A549 (cell line): ENCODE measurements around the gene PLD1.

ENCODE experiments used
- CBX8 ChIP-seq: fragments of 200-600 bp; sonication (generic); IDR thresholded peaks from 2 replicates; pipeline ENCODE4 v1.6.1; 2016
- FOSB ChIP-seq: fragments of 250-450 bp; sonication (Bioruptor Pico); IDR thresholded peaks from 2 replicates; pipeline ENCODE4 v1.5.0; 2020; ENCODE audit warnings: mild to moderate bottlenecking, moderate library complexity
- MYC ChIP-seq: IDR thresholded peaks from 2 replicates; pipeline ENCODE4 v1.6.1; 2012; ENCODE audit warnings: mild to moderate bottlenecking, inconsistent platforms, low read length, improper control_type of control experiment, borderline replicate concordance
- NFE2L2 ChIP-seq: fragments of 150-350 bp; conservative IDR thresholded peaks from 2 replicates; pipeline ENCODE4 v1.6.1; 2014; ENCODE audit warnings: low read length
- POLR2A ChIP-seq: IDR thresholded peaks from 2 replicates; pipeline ENCODE4 v1.6.1; 2012; ENCODE audit warnings: mild to moderate bottlenecking, low read length
- SREBF2 ChIP-seq: fragments of 450-650 bp; IDR thresholded peaks from 2 replicates; pipeline ENCODE4 v1.6.1; 2014; ENCODE audit warnings: mild to moderate bottlenecking, moderate library complexity
- TF ChIP-seq, protein P1 (sequence below): IDR thresholded peaks from 2 replicates; pipeline ENCODE4 v1.6.1; 2012
- TF ChIP-seq, protein P2 (sequence below): fragments of >200 bp; sonication (Bioruptor Twin); formaldehyde crosslinking; IDR thresholded peaks from 3 replicates; pipeline ENCODE4 v1.5.1; 2016

DNA sequence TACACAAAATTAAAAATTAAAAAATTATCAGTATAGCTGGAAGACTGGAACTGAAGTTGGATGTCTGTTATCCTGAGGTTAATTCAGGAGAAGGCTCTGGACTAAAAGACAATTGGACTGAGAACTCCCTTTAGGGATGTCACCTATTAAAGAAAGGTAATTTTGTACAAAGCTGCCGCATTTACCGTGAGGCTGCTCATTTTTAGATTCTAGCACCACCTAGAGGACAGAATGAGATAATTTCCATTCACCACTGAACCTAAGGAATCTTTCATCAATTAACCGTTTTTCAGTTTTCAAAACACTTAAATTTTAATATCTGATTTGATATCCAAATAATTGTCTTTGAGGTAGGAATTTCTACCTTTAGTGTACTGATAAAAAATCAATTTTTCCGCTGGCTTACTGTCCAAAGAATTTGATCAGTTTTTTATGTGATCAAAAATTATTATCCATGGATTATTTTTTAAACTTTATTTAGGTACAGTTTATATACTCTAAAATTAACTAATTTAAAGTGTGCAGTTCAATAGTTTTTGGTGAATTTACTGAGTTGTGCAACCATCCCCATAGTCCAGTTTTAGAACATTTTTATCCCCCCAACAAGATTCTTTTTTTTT is 243.4 kb downstream of the PLD1 start:
- TF ChIP-seq NFE2L2 (no peak), CBX8 (no peak), POLR2A (no peak), FOSB (CRISPR knock-in tag) (no peak), SREBF2 (no peak), MYC (no peak)
- TF ChIP-seq, protein P1, sequence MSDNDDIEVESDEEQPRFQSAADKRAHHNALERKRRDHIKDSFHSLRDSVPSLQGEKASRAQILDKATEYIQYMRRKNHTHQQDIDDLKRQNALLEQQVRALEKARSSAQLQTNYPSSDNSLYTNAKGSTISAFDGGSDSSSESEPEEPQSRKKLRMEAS, result no peak
- TF ChIP-seq, protein P2, sequence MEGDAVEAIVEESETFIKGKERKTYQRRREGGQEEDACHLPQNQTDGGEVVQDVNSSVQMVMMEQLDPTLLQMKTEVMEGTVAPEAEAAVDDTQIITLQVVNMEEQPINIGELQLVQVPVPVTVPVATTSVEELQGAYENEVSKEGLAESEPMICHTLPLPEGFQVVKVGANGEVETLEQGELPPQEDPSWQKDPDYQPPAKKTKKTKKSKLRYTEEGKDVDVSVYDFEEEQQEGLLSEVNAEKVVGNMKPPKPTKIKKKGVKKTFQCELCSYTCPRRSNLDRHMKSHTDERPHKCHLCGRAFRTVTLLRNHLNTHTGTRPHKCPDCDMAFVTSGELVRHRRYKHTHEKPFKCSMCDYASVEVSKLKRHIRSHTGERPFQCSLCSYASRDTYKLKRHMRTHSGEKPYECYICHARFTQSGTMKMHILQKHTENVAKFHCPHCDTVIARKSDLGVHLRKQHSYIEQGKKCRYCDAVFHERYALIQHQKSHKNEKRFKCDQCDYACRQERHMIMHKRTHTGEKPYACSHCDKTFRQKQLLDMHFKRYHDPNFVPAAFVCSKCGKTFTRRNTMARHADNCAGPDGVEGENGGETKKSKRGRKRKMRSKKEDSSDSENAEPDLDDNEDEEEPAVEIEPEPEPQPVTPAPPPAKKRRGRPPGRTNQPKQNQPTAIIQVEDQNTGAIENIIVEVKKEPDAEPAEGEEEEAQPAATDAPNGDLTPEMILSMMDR, result peak; percentile 79
